Endothelial cell of umbilical vein (primary cell): ENCODE measurements around the gene PNPLA7. TPM values are rescaled to one million over a fixed set of nuclear protein-coding genes. Genes with fewer than 3 reads are reported as not detected.

Source experiments
- BruUV-seq: library from RNA; stranded (reverse); fragments of 400-500 nt; replicated peaks from 2 replicates; lab custom pipeline; 2021; lab: Mats Ljungman, UMichigan
- CTCF ChIA-PET: fragments of 300-600, 350-600 bp; sonication (Branson Sonifier 250); formaldehyde crosslinking; loops from one replicate; lab custom pipeline; 2021; ENCODE audit warnings: antibody characterized with exemption, inconsistent platforms; lab: Charles Lee
- POLR2A ChIA-PET: fragments of 300-600, 350-600 bp; sonication (Branson Sonifier 250); formaldehyde crosslinking; loops from one replicate; lab custom pipeline; 2021; ENCODE audit warnings: antibody characterized with exemption, inconsistent platforms; lab: Charles Lee
- DNase-seq: peaks from one replicate; pipeline ENCODE4 v3.0.0-alpha.2; 2011; ENCODE audit warnings: low read depth, low spot score
- FAIRE-seq: peaks from 2 replicates; lab custom pipeline; 2011; peaks lifted over from hg19 to GRCh38; lab: Jason Lieb, UNC
- H2AFZ ChIP-seq: 2 replicates; pipeline ENCODE4 v1.6.0; 2012; ENCODE audit warnings: low read depth, low read length, control low read depth, inconsistent platforms
- H3K27ac ChIP-seq: 2 replicates; pipeline ENCODE4 v1.5.1; 2011; ENCODE audit warnings: low read depth, mild to moderate bottlenecking, control low read depth, low read length, moderate library complexity; ENCODE audit not compliant: insufficient read depth
- H3K27me3 ChIP-seq, 2 experiments: 2 replicates each; pipeline versions ENCODE4 v1.6.0 to v1.6.1; 2011; ENCODE audit warnings: low read length in 2 of 2, mixed read lengths in 1 of 2; ENCODE audit not compliant: control insufficient read depth in 2 of 2, insufficient read depth in 2 of 2
- H3K36me3 ChIP-seq, 2 experiments: 2 replicates in 1 of 2; 3 replicates in 1 of 2; pipeline ENCODE4 v1.5.1; 2011; ENCODE audit warnings: low read length in 2 of 2, mild to moderate bottlenecking in 1 of 2, moderate library complexity in 1 of 2; ENCODE audit not compliant: control insufficient read depth in 2 of 2, insufficient read depth in 2 of 2; ENCODE audit errors: extremely low read depth in 1 of 2
- H3K4me1 ChIP-seq: 3 replicates; pipeline ENCODE4 v1.5.1; 2011; ENCODE audit warnings: mild to moderate bottlenecking, low read length; ENCODE audit not compliant: control insufficient read depth, insufficient read depth; ENCODE audit errors: extremely low read depth
- H3K4me2 ChIP-seq: 2 replicates; pipeline ENCODE4 v1.6.1; 2011; ENCODE audit warnings: low read length, control low read depth, mixed read lengths; ENCODE audit not compliant: insufficient read depth
- H3K4me3 ChIP-seq, 3 experiments: fragments of 200-600 bp in 1 of 3; sonication (generic), shearing (Covaris generic) in 1 of 3; replicated peaks in 1 of 3; 2 replicates each; pipeline ENCODE4 v1.5.1; 2011 to 2016; ENCODE audit warnings: control low read depth in 3 of 3, low read length in 3 of 3, mild to moderate bottlenecking in 2 of 3, inconsistent platforms in 1 of 3, low read depth in 1 of 3, moderate library complexity in 1 of 3; ENCODE audit not compliant: insufficient read depth in 1 of 3
- H3K79me2 ChIP-seq: 2 replicates; pipeline ENCODE4 v1.6.0; 2012; ENCODE audit warnings: low read length, inconsistent platforms; ENCODE audit not compliant: control insufficient read depth, insufficient read depth
- H3K9ac ChIP-seq: replicated peaks from 2 replicates; pipeline ENCODE3; 2011; ENCODE audit warnings: low read length, control low read depth; ENCODE audit not compliant: insufficient read depth; ENCODE audit errors: extremely low read depth
- H3K9me1 ChIP-seq: replicated peaks from 3 replicates; pipeline ENCODE4 v1.6.0; 2011; ENCODE audit warnings: mild to moderate bottlenecking, low read length; ENCODE audit not compliant: control insufficient read depth, insufficient read depth; ENCODE audit errors: extremely low read depth
- H3K9me3 ChIP-seq: replicated peaks from 2 replicates; pipeline ENCODE4 v1.5.1; 2012; ENCODE audit warnings: low read length, inconsistent platforms; ENCODE audit not compliant: control insufficient read depth, insufficient read depth
- H4K20me1 ChIP-seq: replicated peaks from 2 replicates; pipeline ENCODE3; 2011; ENCODE audit warnings: mild to moderate bottlenecking, low read length; ENCODE audit not compliant: control insufficient read depth, insufficient read depth; ENCODE audit errors: extremely low read depth
- EZH2 ChIP-seq: IDR thresholded peaks from 2 replicates; pipeline ENCODE4 v1.6.1; 2012; ENCODE audit warnings: borderline replicate concordance, low read depth, mild to moderate bottlenecking, moderate library complexity, low read length, inconsistent platforms; ENCODE audit not compliant: severe bottlenecking
- FOS ChIP-seq: IDR thresholded peaks from 2 replicates; pipeline ENCODE4 v1.6.1; 2011; ENCODE audit warnings: mild to moderate bottlenecking, low read length, moderate library complexity, borderline replicate concordance; ENCODE audit not compliant: insufficient read depth
- GATA2 ChIP-seq: IDR thresholded peaks from 2 replicates; pipeline ENCODE4 v1.7.0; 2011; ENCODE audit warnings: low read depth, mild to moderate bottlenecking, moderate library complexity, mixed read lengths, low read length; ENCODE audit not compliant: insufficient read length, insufficient read depth
- JUN ChIP-seq: IDR thresholded peaks from 2 replicates; pipeline ENCODE4 v1.6.1; 2011; ENCODE audit warnings: borderline replicate concordance, low read depth; ENCODE audit not compliant: insufficient read length, insufficient read depth
- MYC ChIP-seq: IDR thresholded peaks from one replicate; pipeline ENCODE4 v1.6.1; 2011; ENCODE audit warnings: mild to moderate bottlenecking, low read depth, low read length
- POLR2A ChIP-seq: IDR thresholded peaks from 2 replicates; pipeline ENCODE4 v1.6.1; 2012; ENCODE audit warnings: low read depth, mild to moderate bottlenecking, control low read depth, low read length
- POLR2AphosphoS5 ChIP-seq: IDR thresholded peaks from 2 replicates; pipeline ENCODE4 v1.6.1; 2012; ENCODE audit warnings: low read depth, mild to moderate bottlenecking, control low read depth, low read length, moderate library complexity; ENCODE audit not compliant: insufficient read depth
- dilution Hi-C: fragments of 300-500 bp; cut with MboI; formaldehyde crosslinking; loops from one replicate; pipeline ENCODE4 v1.15.0; 2019; ENCODE audit warnings: low sequenced_read_pairs; ENCODE audit not compliant: extremely low pct_ligation_motif_present
- intact Hi-C: fragments of 100-400 bp; cut with micrococcal nuclease; formaldehyde crosslinking; loops from one replicate; pipeline ENCODE4 v1.10.0; 2022
- polyA plus RNA-seq, 4 experiments: library from polyadenylated mRNA; depleted of rRNA in 3 of 4; stranded (reverse) in 3 of 4; unstranded in 1 of 4; fragments of >200 nt; gene quantifications; 2 replicates each; pipeline versions ENCODE4 v1.2.1 to v1.2.3, GENCODE V29; 2011 to 2012; ENCODE audit warnings: missing spikeins in 1 of 4
- total RNA-seq: library from RNA; stranded (reverse); gene quantifications from 2 replicates; pipeline ENCODE4 v1.2.3, GENCODE V29; 2021
- TF ChIP-seq, protein P1 (sequence below), 2 donors: IDR thresholded peaks; 1 replicate in 1 of 2; 2 replicates in 1 of 2; pipeline ENCODE4 v1.5.1; 2011; ENCODE audit warnings: low read length in 2 of 2, mild to moderate bottlenecking in 2 of 2, moderate library complexity in 2 of 2, control low read depth in 1 of 2, inconsistent platforms in 1 of 2, low read depth in 1 of 2; ENCODE audit not compliant: insufficient read depth in 1 of 2; ENCODE audit errors: extremely low read depth in 1 of 2
- TF ChIP-seq, protein P2 (sequence below): IDR thresholded peaks from 2 replicates; pipeline ENCODE4 v1.6.1; 2011; ENCODE audit not compliant: insufficient read depth, insufficient read length

PNPLA7 gene
- total and polyA plus RNA-seq, 2 donors (not counting 3 experiments of a cell fraction or from before 2014, with no cell fraction given) = 1.0 to 1.9 TPM

GRCh38 chr9:137570566-137570965 is 20.4 kb upstream of the PNPLA7 start:
- no TSS peak for BruUV-seq
- Histone ChIP-seq H3K9me1 (no peaks in the 10 kb centered on the region), H3K4me1 (no peaks in the 10 kb centered on the region), H3K27ac (no peak overlapping the region), H3K27me3 (no peaks in the 10 kb centered on the region), H3K4me2 (no peak overlapping the region), H3K9me3 (no peaks in the 10 kb centered on the region), H3K4me3 (no peak overlapping the region), H3K9ac (no peak overlapping the region), H3K79me2 (peaks cover 14% of the 10 kb centered on the region), H3K36me3 (peaks cover 5 to 28% of the 10 kb centered on the region in 2 experiments), H2AFZ (no peak overlapping the region), H4K20me1 (no peaks in the 10 kb centered on the region)
- CTCF ChIA-PET = no interaction called here
- intact Hi-C loops = no loop called here
- no peak for DNase-seq
- dilution Hi-C loops = no loop called here
- no peak for FAIRE-seq
- TF ChIP-seq JUN (no peak), POLR2A (no peak), GATA2 (no peak), MYC (no peak), EZH2 (no peak), FOS (no peak), POLR2AphosphoS5 (no peak)
- TF ChIP-seq, protein P1, sequence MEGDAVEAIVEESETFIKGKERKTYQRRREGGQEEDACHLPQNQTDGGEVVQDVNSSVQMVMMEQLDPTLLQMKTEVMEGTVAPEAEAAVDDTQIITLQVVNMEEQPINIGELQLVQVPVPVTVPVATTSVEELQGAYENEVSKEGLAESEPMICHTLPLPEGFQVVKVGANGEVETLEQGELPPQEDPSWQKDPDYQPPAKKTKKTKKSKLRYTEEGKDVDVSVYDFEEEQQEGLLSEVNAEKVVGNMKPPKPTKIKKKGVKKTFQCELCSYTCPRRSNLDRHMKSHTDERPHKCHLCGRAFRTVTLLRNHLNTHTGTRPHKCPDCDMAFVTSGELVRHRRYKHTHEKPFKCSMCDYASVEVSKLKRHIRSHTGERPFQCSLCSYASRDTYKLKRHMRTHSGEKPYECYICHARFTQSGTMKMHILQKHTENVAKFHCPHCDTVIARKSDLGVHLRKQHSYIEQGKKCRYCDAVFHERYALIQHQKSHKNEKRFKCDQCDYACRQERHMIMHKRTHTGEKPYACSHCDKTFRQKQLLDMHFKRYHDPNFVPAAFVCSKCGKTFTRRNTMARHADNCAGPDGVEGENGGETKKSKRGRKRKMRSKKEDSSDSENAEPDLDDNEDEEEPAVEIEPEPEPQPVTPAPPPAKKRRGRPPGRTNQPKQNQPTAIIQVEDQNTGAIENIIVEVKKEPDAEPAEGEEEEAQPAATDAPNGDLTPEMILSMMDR (IDR thresholded peaks at IDR 0.05; ENCODE audit: extremely low read depth in 1 of 2, insufficient read depth in 1 of 2, low read depth in 1 of 2, low read length in 2 of 2) = no peak
- TF ChIP-seq, protein P2, sequence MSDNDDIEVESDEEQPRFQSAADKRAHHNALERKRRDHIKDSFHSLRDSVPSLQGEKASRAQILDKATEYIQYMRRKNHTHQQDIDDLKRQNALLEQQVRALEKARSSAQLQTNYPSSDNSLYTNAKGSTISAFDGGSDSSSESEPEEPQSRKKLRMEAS = no peak
- POLR2A ChIA-PET = no interaction called here
